WTC11 (cell line): ENCODE measurements around the gene C1QTNF6. TPM values are rescaled to one million over a fixed set of nuclear protein-coding genes. Genes with fewer than 3 reads are reported as not detected.

Source experiments
- ATAC-seq: fragments of 200-7000 bp; cut with Tn5 transposase; 2 replicates; pipeline ENCODE4 v1.10.0; 2021; ENCODE audit warnings: mild to moderate bottlenecking, moderate library complexity
- CTCF ChIA-PET: fragments of 300-600 bp; sonication (Branson Sonifier 250); formaldehyde crosslinking; loops from one replicate; lab custom pipeline; 2021; ENCODE audit warnings: antibody characterized with exemption; lab: Charles Lee
- POLR2A ChIA-PET: fragments of 350-600 bp; sonication (Branson Sonifier 250); formaldehyde crosslinking; loops from one replicate; lab custom pipeline; 2021; ENCODE audit warnings: antibody characterized with exemption; lab: Charles Lee
- DNase-seq: peaks from one replicate; pipeline ENCODE4 v3.0.0; 2021; ENCODE audit warnings: low spot score
- H3K27ac Mint-ChIP-seq: 2 replicates; pipeline ENCODE4 v1.8.0; 2021; ENCODE audit warnings: mixed read lengths
- H3K27me3 Mint-ChIP-seq: 2 replicates; pipeline ENCODE4 v1.8.0; 2021; ENCODE audit warnings: low read depth, mild to moderate bottlenecking, moderate library complexity, mixed read lengths
- H3K36me3 Mint-ChIP-seq: 2 replicates; pipeline ENCODE4 v1.8.0; 2021; ENCODE audit warnings: mixed read lengths
- H3K4me1 Mint-ChIP-seq: 2 replicates; pipeline ENCODE4 v1.8.0; 2022; ENCODE audit warnings: mixed read lengths
- H3K4me3 Mint-ChIP-seq: 2 replicates; pipeline ENCODE4 v1.8.0; 2021; ENCODE audit warnings: mild to moderate bottlenecking, moderate library complexity, mixed read lengths
- H3K9me3 Mint-ChIP-seq: 2 replicates; pipeline ENCODE4 v1.8.0; 2021; ENCODE audit warnings: mixed read lengths
- ESRRA ChIP-seq: sonication (generic); formaldehyde crosslinking; IDR thresholded peaks from 2 replicates; pipeline ENCODE4 v1.8.1; 2022; ENCODE audit warnings: mild to moderate bottlenecking, missing genetic modification reagents, borderline replicate concordance
- FOXK1 ChIP-seq: sonication (generic); formaldehyde crosslinking; IDR thresholded peaks from 2 replicates; pipeline ENCODE4 v1.8.0; 2022; ENCODE audit warnings: mild to moderate bottlenecking, moderate library complexity, missing genetic modification reagents
- HMGA2 ChIP-seq: fragments of 250-450 bp; sonication (Bioruptor Pico); IDR thresholded peaks from 2 replicates; pipeline ENCODE4 v1.4.0; 2021; ENCODE audit warnings: mild to moderate bottlenecking, moderate library complexity
- IRF2 ChIP-seq: sonication (generic); formaldehyde crosslinking; IDR thresholded peaks from 2 replicates; pipeline ENCODE4 v1.8.0; 2022; ENCODE audit warnings: low read depth, missing genetic modification reagents, borderline replicate concordance
- JAZF1 ChIP-seq: fragments of 250-450 bp; sonication (Bioruptor Pico); IDR thresholded peaks from 2 replicates; pipeline ENCODE4 v1.9.0; 2021; ENCODE audit warnings: moderate library complexity, mild to moderate bottlenecking, inconsistent platforms
- MYBL2 ChIP-seq: sonication (generic); formaldehyde crosslinking; IDR thresholded peaks from 2 replicates; pipeline ENCODE4 v1.8.1; 2023; ENCODE audit warnings: mild to moderate bottlenecking, moderate library complexity, missing genetic modification reagents
- NFATC4 ChIP-seq: fragments of 250-450 bp; sonication (Bioruptor Pico); IDR thresholded peaks from 2 replicates; pipeline ENCODE4 v1.9.0; 2021; ENCODE audit warnings: mild to moderate bottlenecking
- PRRX2 ChIP-seq: fragments of 250-450 bp; sonication (Bioruptor Pico); IDR thresholded peaks from 2 replicates; pipeline ENCODE4 v1.8.0; 2021; ENCODE audit warnings: mild to moderate bottlenecking
- RORB ChIP-seq: fragments of 250-450 bp; sonication (Bioruptor Pico); IDR thresholded peaks from 2 replicates; pipeline ENCODE4 v1.9.0; 2021; ENCODE audit warnings: mild to moderate bottlenecking
- SMAD4 ChIP-seq: sonication (generic); formaldehyde crosslinking; IDR thresholded peaks from 2 replicates; pipeline ENCODE4 v1.8.0; 2022; ENCODE audit warnings: mild to moderate bottlenecking, missing genetic modification reagents
- ZNF138 ChIP-seq: sonication (generic); formaldehyde crosslinking; conservative IDR thresholded peaks from 2 replicates; pipeline ENCODE4 v1.8.1; 2022; ENCODE audit warnings: mild to moderate bottlenecking, moderate library complexity, missing genetic modification reagents
- ZNF416 ChIP-seq: fragments of 250-450 bp; sonication (Bioruptor Pico); IDR thresholded peaks from 2 replicates; pipeline ENCODE4 v1.9.0; 2021; ENCODE audit warnings: mild to moderate bottlenecking, inconsistent platforms
- total RNA-seq: library from RNA; stranded (reverse); gene quantifications from 3 replicates; pipeline ENCODE4 v1.2.3, GENCODE V29; 2021
- TF ChIP-seq, protein P1 (sequence below): sonication (generic); formaldehyde crosslinking; IDR thresholded peaks from 2 replicates; pipeline ENCODE4 v1.8.1; 2023; ENCODE audit warnings: mild to moderate bottlenecking, missing genetic modification reagents, borderline replicate concordance
- TF ChIP-seq, protein P2 (sequence below): fragments of 250-450 bp; sonication (Bioruptor Pico); IDR thresholded peaks from 2 replicates; pipeline ENCODE4 v1.9.0; 2021; ENCODE audit warnings: mild to moderate bottlenecking
- TF ChIP-seq, protein P3 (sequence below): sonication (generic); formaldehyde crosslinking; IDR thresholded peaks from 2 replicates; pipeline ENCODE4 v1.8.1; 2022; ENCODE audit warnings: low read depth, mild to moderate bottlenecking, moderate library complexity, missing genetic modification reagents, borderline replicate concordance
- TF ChIP-seq, protein P4 (sequence below): sonication (generic); formaldehyde crosslinking; conservative IDR thresholded peaks from 2 replicates; pipeline ENCODE4 v1.8.1; 2022; ENCODE audit warnings: mild to moderate bottlenecking, missing genetic modification reagents
- TF ChIP-seq, protein P5 (sequence below): sonication (generic); formaldehyde crosslinking; IDR thresholded peaks from 2 replicates; pipeline ENCODE4 v1.8.1; 2023; ENCODE audit warnings: mild to moderate bottlenecking, missing genetic modification reagents
- TF ChIP-seq, protein P6 (sequence below): fragments of 250-450 bp; sonication (Bioruptor Pico); IDR thresholded peaks from 2 replicates; pipeline ENCODE4 v1.8.0; 2021; ENCODE audit warnings: mild to moderate bottlenecking

C1QTNF6 gene
- total RNA-seq, 1 experiment from 2014 or later: 5.9 TPM

DNA sequence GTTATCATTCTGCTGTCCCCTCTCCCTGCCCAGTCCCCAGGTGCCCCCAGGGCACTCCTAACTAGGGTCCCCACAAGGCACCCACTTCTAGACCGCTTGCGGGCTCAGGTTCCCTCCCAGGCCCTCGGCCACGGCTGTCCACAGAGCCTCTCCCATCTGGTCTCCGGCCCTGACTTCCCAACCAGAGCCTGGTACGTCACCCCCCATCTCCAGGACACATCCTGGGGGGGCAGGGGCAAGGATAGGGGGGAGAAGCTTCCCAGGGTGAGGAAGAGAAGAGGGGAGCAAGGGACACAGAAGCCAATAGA, 23.8 kb upstream of the C1QTNF6 start (continued):
- TF ChIP-seq, protein P1, sequence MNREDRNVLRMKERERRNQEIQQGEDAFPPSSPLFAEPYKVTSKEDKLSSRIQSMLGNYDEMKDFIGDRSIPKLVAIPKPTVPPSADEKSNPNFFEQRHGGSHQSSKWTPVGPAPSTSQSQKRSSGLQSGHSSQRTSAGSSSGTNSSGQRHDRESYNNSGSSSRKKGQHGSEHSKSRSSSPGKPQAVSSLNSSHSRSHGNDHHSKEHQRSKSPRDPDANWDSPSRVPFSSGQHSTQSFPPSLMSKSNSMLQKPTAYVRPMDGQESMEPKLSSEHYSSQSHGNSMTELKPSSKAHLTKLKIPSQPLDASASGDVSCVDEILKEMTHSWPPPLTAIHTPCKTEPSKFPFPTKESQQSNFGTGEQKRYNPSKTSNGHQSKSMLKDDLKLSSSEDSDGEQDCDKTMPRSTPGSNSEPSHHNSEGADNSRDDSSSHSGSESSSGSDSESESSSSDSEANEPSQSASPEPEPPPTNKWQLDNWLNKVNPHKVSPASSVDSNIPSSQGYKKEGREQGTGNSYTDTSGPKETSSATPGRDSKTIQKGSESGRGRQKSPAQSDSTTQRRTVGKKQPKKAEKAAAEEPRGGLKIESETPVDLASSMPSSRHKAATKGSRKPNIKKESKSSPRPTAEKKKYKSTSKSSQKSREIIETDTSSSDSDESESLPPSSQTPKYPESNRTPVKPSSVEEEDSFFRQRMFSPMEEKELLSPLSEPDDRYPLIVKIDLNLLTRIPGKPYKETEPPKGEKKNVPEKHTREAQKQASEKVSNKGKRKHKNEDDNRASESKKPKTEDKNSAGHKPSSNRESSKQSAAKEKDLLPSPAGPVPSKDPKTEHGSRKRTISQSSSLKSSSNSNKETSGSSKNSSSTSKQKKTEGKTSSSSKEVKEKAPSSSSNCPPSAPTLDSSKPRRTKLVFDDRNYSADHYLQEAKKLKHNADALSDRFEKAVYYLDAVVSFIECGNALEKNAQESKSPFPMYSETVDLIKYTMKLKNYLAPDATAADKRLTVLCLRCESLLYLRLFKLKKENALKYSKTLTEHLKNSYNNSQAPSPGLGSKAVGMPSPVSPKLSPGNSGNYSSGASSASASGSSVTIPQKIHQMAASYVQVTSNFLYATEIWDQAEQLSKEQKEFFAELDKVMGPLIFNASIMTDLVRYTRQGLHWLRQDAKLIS (CRISPR knock-in tag): no peak
- TF ChIP-seq JAZF1 (CRISPR knock-in tag): no peak
- TF ChIP-seq, protein P2, sequence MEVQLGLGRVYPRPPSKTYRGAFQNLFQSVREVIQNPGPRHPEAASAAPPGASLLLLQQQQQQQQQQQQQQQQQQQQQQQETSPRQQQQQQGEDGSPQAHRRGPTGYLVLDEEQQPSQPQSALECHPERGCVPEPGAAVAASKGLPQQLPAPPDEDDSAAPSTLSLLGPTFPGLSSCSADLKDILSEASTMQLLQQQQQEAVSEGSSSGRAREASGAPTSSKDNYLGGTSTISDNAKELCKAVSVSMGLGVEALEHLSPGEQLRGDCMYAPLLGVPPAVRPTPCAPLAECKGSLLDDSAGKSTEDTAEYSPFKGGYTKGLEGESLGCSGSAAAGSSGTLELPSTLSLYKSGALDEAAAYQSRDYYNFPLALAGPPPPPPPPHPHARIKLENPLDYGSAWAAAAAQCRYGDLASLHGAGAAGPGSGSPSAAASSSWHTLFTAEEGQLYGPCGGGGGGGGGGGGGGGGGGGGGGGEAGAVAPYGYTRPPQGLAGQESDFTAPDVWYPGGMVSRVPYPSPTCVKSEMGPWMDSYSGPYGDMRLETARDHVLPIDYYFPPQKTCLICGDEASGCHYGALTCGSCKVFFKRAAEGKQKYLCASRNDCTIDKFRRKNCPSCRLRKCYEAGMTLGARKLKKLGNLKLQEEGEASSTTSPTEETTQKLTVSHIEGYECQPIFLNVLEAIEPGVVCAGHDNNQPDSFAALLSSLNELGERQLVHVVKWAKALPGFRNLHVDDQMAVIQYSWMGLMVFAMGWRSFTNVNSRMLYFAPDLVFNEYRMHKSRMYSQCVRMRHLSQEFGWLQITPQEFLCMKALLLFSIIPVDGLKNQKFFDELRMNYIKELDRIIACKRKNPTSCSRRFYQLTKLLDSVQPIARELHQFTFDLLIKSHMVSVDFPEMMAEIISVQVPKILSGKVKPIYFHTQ (CRISPR knock-in tag): no peak
- TF ChIP-seq, all 79 proteins: peak for 0

DNA sequence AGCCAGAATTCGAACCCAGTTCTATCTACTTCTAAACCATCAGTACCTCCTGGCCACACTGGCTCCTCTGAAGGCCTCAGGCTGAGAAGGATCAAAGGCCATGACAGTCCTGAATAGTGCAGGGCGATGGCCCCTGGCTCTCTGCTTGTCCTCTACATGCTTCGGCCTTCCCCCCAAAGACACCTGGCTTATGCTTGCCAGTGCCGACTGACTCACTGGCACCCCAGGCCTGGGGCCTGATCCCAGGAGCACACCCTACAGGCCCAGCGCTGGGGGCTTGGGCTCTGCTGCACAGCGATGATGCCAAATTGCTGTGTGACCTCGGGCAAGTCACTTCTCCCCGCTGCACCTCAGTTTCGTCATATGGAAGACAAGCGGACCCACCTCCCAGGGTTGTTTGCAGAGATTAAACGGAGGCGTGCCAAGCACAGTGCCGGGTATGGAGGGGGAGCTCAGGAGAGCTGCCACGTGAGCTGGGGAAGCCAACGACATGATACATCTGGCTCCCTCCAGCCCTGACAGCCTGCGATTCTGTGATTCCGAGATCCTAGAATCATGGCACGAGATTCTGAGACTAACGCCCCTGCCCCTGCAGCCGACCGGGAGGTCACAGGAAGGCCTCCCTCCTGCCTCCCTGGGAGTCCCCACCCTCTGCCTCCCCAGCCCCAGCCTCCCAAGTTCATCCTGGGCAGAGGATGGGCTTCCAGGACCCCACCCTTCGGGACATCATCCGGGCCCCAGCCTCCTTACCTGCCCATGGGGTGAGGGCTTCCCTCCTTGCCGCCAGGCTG, 23.2 kb upstream of the C1QTNF6 start:
- Mint-ChIP-seq H3K27ac (no peak overlapping the region), H3K36me3 (no peaks in the 10 kb centered on the region), H3K4me1 (peaks cover 12% of the 10 kb centered on the region), H3K9me3 (no peaks in the 10 kb centered on the region), H3K4me3 (no peak overlapping the region; the same call in 1 of the 2 replicates), H3K27me3 (peaks cover 6% of the 10 kb centered on the region; the same call in 1 of the 2 replicates)
- no peak for ATAC-seq
- TF ChIP-seq ZNF416 (CRISPR knock-in tag) (no peak), ESRRA (CRISPR knock-in tag) (no peak), FOXK1 (CRISPR knock-in tag) (no peak), SMAD4 (no peak), IRF2 (CRISPR knock-in tag) (no peak), HMGA2 (CRISPR knock-in tag) (no peak), ZNF138 (CRISPR knock-in tag) (no peak), PRRX2 (CRISPR knock-in tag) (no peak), RORB (no peak), MYBL2 (CRISPR knock-in tag) (no peak), NFATC4 (CRISPR knock-in tag) (no peak)
- TF ChIP-seq, protein P3, sequence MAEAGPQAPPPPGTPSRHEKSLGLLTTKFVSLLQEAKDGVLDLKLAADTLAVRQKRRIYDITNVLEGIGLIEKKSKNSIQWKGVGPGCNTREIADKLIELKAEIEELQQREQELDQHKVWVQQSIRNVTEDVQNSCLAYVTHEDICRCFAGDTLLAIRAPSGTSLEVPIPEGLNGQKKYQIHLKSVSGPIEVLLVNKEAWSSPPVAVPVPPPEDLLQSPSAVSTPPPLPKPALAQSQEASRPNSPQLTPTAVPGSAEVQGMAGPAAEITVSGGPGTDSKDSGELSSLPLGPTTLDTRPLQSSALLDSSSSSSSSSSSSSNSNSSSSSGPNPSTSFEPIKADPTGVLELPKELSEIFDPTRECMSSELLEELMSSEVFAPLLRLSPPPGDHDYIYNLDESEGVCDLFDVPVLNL (CRISPR knock-in tag): no peak
- TF ChIP-seq, protein P4, sequence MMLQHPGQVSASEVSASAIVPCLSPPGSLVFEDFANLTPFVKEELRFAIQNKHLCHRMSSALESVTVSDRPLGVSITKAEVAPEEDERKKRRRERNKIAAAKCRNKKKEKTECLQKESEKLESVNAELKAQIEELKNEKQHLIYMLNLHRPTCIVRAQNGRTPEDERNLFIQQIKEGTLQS (CRISPR knock-in tag): no peak
- TF ChIP-seq, protein P5, sequence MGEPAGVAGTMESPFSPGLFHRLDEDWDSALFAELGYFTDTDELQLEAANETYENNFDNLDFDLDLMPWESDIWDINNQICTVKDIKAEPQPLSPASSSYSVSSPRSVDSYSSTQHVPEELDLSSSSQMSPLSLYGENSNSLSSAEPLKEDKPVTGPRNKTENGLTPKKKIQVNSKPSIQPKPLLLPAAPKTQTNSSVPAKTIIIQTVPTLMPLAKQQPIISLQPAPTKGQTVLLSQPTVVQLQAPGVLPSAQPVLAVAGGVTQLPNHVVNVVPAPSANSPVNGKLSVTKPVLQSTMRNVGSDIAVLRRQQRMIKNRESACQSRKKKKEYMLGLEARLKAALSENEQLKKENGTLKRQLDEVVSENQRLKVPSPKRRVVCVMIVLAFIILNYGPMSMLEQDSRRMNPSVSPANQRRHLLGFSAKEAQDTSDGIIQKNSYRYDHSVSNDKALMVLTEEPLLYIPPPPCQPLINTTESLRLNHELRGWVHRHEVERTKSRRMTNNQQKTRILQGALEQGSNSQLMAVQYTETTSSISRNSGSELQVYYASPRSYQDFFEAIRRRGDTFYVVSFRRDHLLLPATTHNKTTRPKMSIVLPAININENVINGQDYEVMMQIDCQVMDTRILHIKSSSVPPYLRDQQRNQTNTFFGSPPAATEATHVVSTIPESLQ (CRISPR knock-in tag): no peak
- TF ChIP-seq, protein P6, sequence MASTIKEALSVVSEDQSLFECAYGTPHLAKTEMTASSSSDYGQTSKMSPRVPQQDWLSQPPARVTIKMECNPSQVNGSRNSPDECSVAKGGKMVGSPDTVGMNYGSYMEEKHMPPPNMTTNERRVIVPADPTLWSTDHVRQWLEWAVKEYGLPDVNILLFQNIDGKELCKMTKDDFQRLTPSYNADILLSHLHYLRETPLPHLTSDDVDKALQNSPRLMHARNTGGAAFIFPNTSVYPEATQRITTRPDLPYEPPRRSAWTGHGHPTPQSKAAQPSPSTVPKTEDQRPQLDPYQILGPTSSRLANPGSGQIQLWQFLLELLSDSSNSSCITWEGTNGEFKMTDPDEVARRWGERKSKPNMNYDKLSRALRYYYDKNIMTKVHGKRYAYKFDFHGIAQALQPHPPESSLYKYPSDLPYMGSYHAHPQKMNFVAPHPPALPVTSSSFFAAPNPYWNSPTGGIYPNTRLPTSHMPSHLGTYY: no peak
- ChIA-PET POLR2A (no interaction called here), CTCF (interaction anchor here (0.5 to 2.6 kb wide), 3 partner anchors 11 to 415 kb away, joined by 4 to 16 read pairs (median 6); no protein-coding TSS in a partner anchor)
- DNase-seq: no peak
